ENCODE results near the gene SIDT2. TPM values are rescaled to one million over a fixed set of nuclear protein-coding genes. Genes with fewer than 3 reads are reported as not detected.

Gene SIDT2
- total RNA-seq, 1 experiment from 2014 or later = 37.0 TPM

GRCh38 chr11:117179048-117179999 is 781 bp downstream of the SIDT2 start:
- H3K9me2 ChIP-seq (ENCODE audit: insufficient read depth) = no peaks in the 10 kb centered on the region
- no peaks in the 10 kb centered on the region for H3K27me3 ChIP-seq (ENCODE audit: insufficient read depth, low read length)
- TF ChIP-seq EGR1 (IDR thresholded peaks at IDR 0.05; ENCODE audit: low read depth) = no peak
- TF ChIP-seq POLR2A (IDR thresholded peaks at IDR 0.05; ENCODE audit: borderline replicate concordance, extremely low read depth, insufficient read depth, insufficient read length) = no peak
- no peak for TF ChIP-seq REST (IDR thresholded peaks at IDR 0.05; ENCODE audit: low read depth)
- TF ChIP-seq SRF (IDR thresholded peaks at IDR 0.05; ENCODE audit: low read depth) = no peak
- no peak for TF ChIP-seq SP1 (IDR thresholded peaks at IDR 0.05; ENCODE audit: low read depth)
- no peak for TF ChIP-seq JUND (IDR thresholded peaks at IDR 0.05)
- TF ChIP-seq SIN3A (IDR thresholded peaks at IDR 0.05; ENCODE audit: low read depth) = no peak
- no peak for TF ChIP-seq EZH2phosphoT487 (IDR thresholded peaks at IDR 0.05; ENCODE audit: borderline replicate concordance)
- TF ChIP-seq MAX (IDR thresholded peaks at IDR 0.05) = no peak
- TF ChIP-seq CBX3 (IDR thresholded peaks at IDR 0.05; ENCODE audit: low read depth) = no peak
- no peak for TF ChIP-seq CTCF (IDR thresholded peaks at IDR 0.05 in 2 of 3, conservative IDR thresholded peaks at IDR 0.05 in 1 of 3; ENCODE audit: borderline replicate concordance in 1 of 3, insufficient read depth in 1 of 3, low read depth in 2 of 3, low read length in 2 of 3)
- no peak for TF ChIP-seq ZBTB33 (IDR thresholded peaks at IDR 0.05; ENCODE audit: extremely low read depth, insufficient replicate concordance, low read length)
- no peak for TF ChIP-seq CEBPB (IDR thresholded peaks at IDR 0.05; ENCODE audit: low read depth)
- TF ChIP-seq TCF7L2 (IDR thresholded peaks at IDR 0.05; ENCODE audit: borderline replicate concordance, extremely low read depth, insufficient read depth, insufficient read length) = no peak
- TF ChIP-seq EZH2 (IDR thresholded peaks at IDR 0.05) = no peak
- no peak for TF ChIP-seq YY1 (IDR thresholded peaks at IDR 0.05; ENCODE audit: extremely low read depth, insufficient replicate concordance, low read depth, low read length)
- TF ChIP-seq POLR2AphosphoS5 (IDR thresholded peaks at IDR 0.05; ENCODE audit: low read depth, low read length) = no peak
- no peak for TF ChIP-seq RAD21 (IDR thresholded peaks at IDR 0.05; ENCODE audit: low read depth)
- H3K79me2 ChIP-seq (ENCODE audit: insufficient read depth, low read length) = no peaks in the 10 kb centered on the region
- peak overlapping the region; percentile 75 to 92 for H3K4me3 ChIP-seq (replicated peaks in 1 of 2; ENCODE audit: low read depth in 1 of 2, low read length in 2 of 2)
- H3K9ac ChIP-seq (ENCODE audit: low read length) = peak overlapping the region; percentile 82
- H3K4me2 ChIP-seq (ENCODE audit: low read length) = peak overlapping the region; percentile 89
- ChIA-PET POLR2A (interaction anchor here (1.1 to 1.6 kb wide), 4 partner anchors 19 to 52 kb away, joined by 3 to 7 read pairs (median 3); partner anchors contain the start of genes PAFAH1B2 and PCSK7), RAD21 (ENCODE audit: low non-redundant PET in 1 of 2, low total read pairs in 2 of 2, uncharacterized antibody in 2 of 2, unreplicated experiment in 2 of 2) (interaction anchor here in 1 of 2 experiments (1.2 kb wide), 1 partner anchor 47 kb away, joined by 3 read pairs; no protein-coding TSS in a partner anchor), CTCF (interaction anchor here (0.9 to 5.3 kb wide), 5 partner anchors 43 to 388 kb away, joined by 3 to 30 read pairs (median 3); no protein-coding TSS in a partner anchor)
- no TSS peak for BruUV-seq (replicated peaks)
- H3K9me3 ChIP-seq (ENCODE audit: control insufficient read depth in 1 of 2, insufficient read depth in 1 of 2, low read depth in 1 of 2, low read length in 2 of 2) = no peaks in the 10 kb centered on the region
- ATAC-seq (peak; percentile 33), DNase-seq (ENCODE audit: low read depth, low spot score) (no peak)
- no peaks in the 10 kb centered on the region; a peak in 1 of 4 replicates for H3K36me3 ChIP-seq (ENCODE audit: control insufficient read depth in 1 of 2, insufficient read depth in 2 of 2, low read length in 2 of 2)
- H3K4me1 ChIP-seq (ENCODE audit: control insufficient read depth in 1 of 2, insufficient read depth in 2 of 2, low read length in 2 of 2) = peaks cover 33 to 53% of the 10 kb centered on the region in 2 experiments
- H4K20me1 ChIP-seq (ENCODE audit: insufficient read depth) = no peaks in the 10 kb centered on the region
- intact Hi-C loops (cut with micrococcal nuclease) = no loop called here
- H3K27ac ChIP-seq (ENCODE audit: low read depth, low read length) = peak overlapping the region; percentile 69; the same call in 1 of the 2 replicates
- H2AFZ ChIP-seq (ENCODE audit: low read depth, low read length, poor library complexity, severe bottlenecking) = no peak overlapping the region
